Epidermal melanocyte (primary cell): ENCODE measurements around the gene LCE4A.

Experiments
- DNase-seq: peaks from one replicate; pipeline ENCODE4 v3.0.0; 2011; ENCODE audit warnings: low spot score; ENCODE audit not compliant: insufficient read length

The LCE4A gene

DNA sequence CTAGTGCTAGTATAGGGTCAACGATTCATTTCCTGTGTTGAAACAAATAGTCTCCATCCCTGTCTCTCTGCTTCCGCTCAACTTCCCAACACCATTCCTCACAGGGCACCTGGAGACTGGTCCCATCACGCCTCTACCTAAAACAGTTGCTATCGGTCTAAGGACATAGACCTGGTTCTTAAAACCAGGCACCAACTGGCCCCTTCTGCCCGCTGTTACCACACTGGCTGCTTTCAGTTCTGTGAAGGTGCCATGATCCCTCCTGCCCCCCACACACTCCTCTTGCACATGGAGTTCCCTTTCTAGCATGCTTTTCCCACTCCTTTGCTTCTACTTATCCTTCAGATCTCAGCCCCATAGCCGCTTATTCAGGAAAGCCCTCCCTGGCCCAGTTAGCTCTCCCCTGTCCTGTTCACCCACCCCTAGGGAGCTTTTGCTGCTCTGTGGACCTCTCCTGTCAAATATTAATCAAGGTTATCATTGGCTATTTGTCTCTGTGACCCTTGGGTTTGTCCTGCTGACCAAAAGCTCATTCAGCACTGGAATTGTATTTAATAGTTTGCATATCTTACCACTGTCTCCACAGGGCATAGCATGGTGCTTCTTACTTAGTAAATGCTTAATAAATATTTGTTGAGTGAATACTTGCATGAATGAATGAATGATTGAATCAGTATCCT is 37.9 kb downstream of the LCE4A start:
- DNase-seq = no peak

DNA sequence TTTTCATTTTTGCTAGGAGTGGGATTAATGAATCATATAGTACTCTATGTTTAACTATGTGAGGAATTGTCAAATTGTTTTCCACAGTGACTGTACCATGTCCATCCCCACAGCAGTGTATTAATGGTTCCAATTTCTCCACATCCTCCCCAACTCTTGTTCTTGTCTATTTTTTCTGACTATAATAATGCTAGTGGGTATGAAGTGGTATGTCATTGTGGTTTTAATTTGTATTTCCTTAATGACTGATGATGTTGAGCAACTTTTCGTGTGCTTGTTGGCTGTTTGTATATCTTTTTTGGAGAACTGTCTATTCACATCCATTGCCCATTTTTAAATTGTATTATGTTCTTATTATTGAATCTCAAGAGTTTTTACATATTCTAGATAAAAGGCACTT is 39.9 kb downstream of the LCE4A start:
- no peak for DNase-seq

DNA sequence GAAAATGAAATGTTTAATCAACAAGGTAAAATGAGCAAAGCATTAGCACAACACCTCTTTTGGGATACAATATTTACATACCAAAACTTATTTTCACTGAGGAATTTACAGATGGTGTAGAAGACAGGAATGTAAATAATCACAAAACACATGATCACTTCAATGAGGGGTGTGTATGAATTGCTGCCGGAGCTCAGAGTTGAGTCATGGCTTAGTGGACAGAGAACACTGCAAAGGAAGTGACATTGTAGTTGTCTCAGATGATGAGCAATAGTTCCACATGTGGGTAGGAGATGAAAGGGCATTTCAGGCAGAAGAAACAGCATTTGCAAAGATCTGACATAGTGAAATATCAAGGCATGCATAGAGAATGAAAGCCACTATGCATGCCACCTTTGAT is 44.3 kb downstream of the LCE4A start:
- no peak for DNase-seq

DNA sequence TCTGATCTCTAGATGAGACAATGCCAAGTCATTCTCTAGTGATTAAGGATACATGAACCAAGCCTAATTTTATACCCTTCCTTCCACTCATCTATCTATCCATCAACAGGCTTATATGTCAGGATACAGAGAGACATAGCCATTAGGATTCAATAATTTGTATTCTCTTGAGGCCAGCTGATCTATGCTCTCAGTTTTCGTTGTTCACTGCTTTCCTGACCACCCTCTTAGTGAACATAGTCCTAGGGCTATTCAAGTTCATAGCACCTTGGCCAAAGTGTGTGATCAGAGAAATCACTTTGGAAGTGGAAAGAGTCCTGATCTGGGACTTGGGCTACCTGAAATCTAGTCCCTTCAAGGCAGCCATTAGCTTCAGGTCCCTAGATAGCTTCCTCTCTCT is 45.6 kb downstream of the LCE4A start:
- DNase-seq = no peak

DNA sequence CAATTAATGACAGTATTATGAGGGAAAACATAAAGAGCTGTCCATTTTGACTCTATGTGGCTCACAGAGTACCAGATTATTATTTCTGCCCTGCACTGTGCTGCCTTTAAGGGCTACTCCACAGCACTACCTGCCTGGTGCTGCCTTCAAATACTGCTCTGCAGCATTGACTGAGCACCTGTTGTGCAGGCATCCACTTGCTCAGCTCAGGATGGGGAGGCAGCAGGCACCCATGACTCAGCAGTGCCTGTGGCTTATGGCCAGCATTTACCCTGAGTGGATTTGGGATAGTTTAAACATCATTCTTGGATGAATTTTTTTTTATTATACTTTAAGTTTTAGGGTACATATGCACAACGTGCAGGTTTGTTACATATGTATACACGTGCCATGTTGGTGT is 48.9 kb downstream of the LCE4A start:
- no peak for DNase-seq

DNA sequence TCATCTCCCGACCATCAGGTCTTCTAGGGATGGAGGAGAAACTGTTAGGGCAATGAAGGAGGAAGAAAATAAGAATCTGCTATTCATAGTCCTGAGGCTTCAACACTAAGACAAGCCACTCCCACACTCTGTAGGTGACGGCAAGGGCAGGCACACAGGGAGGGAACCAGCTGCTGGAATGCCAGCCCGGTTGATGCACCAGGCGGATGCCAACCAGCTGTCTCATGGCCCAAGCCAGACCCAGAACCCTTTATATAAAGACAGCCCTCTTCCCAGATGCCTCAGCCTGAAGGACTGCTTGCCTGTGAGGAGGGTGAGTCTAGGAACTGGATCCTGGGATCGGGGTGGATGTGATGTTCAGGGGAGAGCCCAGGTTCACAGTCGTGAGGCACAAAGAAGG is 49.8 kb downstream of the LCE4A start, which contains the start of gene KPRP:
Gene KPRP (plus strand): TSS at position 279 of the 400 bp plus-strand sequence. CDS start 1,564 bp downstream, outside the sequence.
- DNase-seq = no peak

DNA sequence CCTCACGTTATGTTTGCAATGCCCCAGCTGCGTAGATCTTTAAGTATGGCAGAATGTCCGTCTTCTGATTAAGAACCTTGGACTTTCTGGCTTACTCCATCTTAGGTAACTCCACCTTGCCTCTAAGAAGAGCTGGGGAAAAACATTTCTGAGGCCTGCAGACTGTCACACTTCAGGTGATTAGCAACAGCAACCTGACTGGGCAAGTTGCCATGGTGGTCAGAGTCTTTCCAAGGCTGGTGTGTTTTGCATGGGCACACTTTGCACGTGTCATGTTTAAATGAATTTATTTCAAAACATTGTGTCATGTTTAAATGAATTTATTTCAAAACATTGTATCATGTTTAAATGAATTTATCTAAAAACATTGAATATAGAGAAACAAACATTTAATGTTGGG is 50.7 kb downstream of the LCE4A start:
- DNase-seq = no peak
